ENCODE results near the gene GLOD5. TPM values are rescaled to one million over a fixed set of nuclear protein-coding genes. Genes with fewer than 3 reads are reported as not detected.
"Not testable (repeated sequence)": the region's sequence is repeated elsewhere in the genome, so short reads cannot be mapped to it uniquely, and the experiment has no call there.

Gene GLOD5
- total and polyA plus RNA-seq, 2 of the 4 experiments (the other 2 are of a cell fraction) = not detected

DNA sequence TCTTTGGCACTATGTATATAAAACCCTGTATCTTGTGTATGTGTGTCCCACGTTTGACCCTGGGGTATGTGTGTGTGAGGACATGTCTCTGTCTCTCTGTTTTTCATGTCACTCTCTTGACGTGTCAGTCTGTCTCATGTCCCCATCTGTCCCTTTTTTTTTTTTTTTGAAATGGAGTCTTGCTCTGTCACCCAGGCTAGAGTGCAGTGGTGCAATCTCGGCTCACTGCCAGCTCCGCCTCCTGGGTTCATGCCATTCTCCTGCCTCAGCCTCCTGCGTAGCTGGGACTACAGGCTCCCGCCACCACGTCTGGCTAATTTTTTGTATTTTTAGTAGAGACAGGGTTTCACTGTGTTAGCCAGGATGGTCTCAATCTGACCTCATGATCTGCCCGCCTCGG lies 57.8 kb downstream of the GLOD5 start:
- not testable (repeated sequence) for H2BK120ac ChIP-seq (ENCODE audit: low read depth, low read length)

More for the DNA sequence above, 57.8 kb downstream of the GLOD5 start:
- H3K4me1 ChIP-seq (ENCODE audit: control insufficient read depth, insufficient read depth, low read length); in situ Hi-C loops (cut with MboI; ENCODE audit: low sequenced_read_pairs); H4K8ac ChIP-seq (ENCODE audit: low read depth in 2 of 2, low read length in 2 of 2); H3K4me3 ChIP-seq (ENCODE audit: insufficient read depth, low read depth, low read length); H3K4ac ChIP-seq (ENCODE audit: low read depth, low read length); H3K56ac ChIP-seq (ENCODE audit: extremely low read depth, insufficient read depth, low read length); H3K9ac ChIP-seq (ENCODE audit: low read depth, low read length); CTCF ChIA-PET; intact Hi-C loops (cut with micrococcal nuclease); H2AFZ ChIP-seq (replicated peaks; ENCODE audit: low read length, poor library complexity); H2AK5ac ChIP-seq (ENCODE audit: low read depth, low read length); H4K5ac ChIP-seq (ENCODE audit: low read depth, low read length); H2BK5ac ChIP-seq (ENCODE audit: low read depth, low read length, poor library complexity, severe bottlenecking); H3K14ac ChIP-seq (replicated peaks; ENCODE audit: low read depth, low read length); H2BK20ac ChIP-seq (ENCODE audit: low read depth, low read length); H3K4me2 ChIP-seq (ENCODE audit: low read depth, low read length); H3K9me3 ChIP-seq (ENCODE audit: control insufficient read depth, insufficient read depth, low read length); H3K27me3 ChIP-seq (ENCODE audit: control insufficient read depth, insufficient read depth, low read length); H4K20me1 ChIP-seq (ENCODE audit: insufficient read depth, low read length); POLR2A ChIA-PET (ENCODE audit: unreplicated experiment); dilution Hi-C loops (cut with HindIII; ENCODE audit: low sequenced_read_pairs, unreplicated experiment); H3K23ac ChIP-seq (ENCODE audit: low read depth, low read length); H2AK9ac ChIP-seq (replicated peaks; ENCODE audit: low read depth, low read length, poor library complexity); H3K79me1 ChIP-seq (ENCODE audit: low read depth in 1 of 2, low read length in 2 of 2); H3K9me1 ChIP-seq (ENCODE audit: insufficient read depth, low read length); DNase-seq; H4K91ac ChIP-seq (ENCODE audit: insufficient read depth, low read depth, low read length); ATAC-seq (ENCODE audit: low read depth); H3K27ac ChIP-seq (ENCODE audit: insufficient read depth, low read length); H2BK15ac ChIP-seq (ENCODE audit: low read depth, low read length); H3K18ac ChIP-seq (ENCODE audit: low read depth, low read length); BruUV-seq (replicated peaks): not testable (repeated sequence)
- 60% methylated on average over 1 of the region's 9 CpGs; no CpG with 5 or more reads in 1 of the 2 experiments for WGBS, 2 experiments (ENCODE audit: extremely low coverage in 2 of 2, insufficient read length in 1 of 2)
- peaks cover 29% of the 10 kb centered on the region for H3K36me3 ChIP-seq (ENCODE audit: control insufficient read depth, insufficient read depth, low read length)
